Cerebellar cortex (tissue), 1 donor: ENCODE measurements around the gene TOP2A.

ENCODE experiments used
- DNase-seq: peaks from one replicate; pipeline ENCODE4 v3.0.0-alpha.2; 2015; ENCODE audit warnings: low spot score

Gene TOP2A

GRCh38 chr17:40345994-40346764 is 71.5 kb downstream of the TOP2A start:
- DNase-seq = no peak

GRCh38 chr17:40345161-40345993 is 72.3 kb downstream of the TOP2A start:
- DNase-seq = peak; percentile 41

- DNase-seq = no peak
Observed at GRCh38 chr17:40344421-40345160, 73.1 kb downstream of the TOP2A start.

- DNase-seq = no peak
Observed at GRCh38 chr17:40343219-40344119, 74.2 kb downstream of the TOP2A start.

GRCh38 chr17:40342504-40343218 is 75.0 kb downstream of the TOP2A start:
- no peak for DNase-seq

GRCh38 chr17:40341808-40342503 is 75.7 kb downstream of the TOP2A start:
- peak; percentile 40 for DNase-seq

GRCh38 chr17:40340880-40341807 is 76.6 kb downstream of the TOP2A start:
- peak; percentile 65 for DNase-seq

GRCh38 chr17:40340327-40340726 is 77.4 kb downstream of the TOP2A start:
- no peak for DNase-seq

- DNase-seq = no peak
Observed at GRCh38 chr17:40338941-40339649, 78.6 kb downstream of the TOP2A start.
